Inflammatory macrophage treated with lipopolysaccharide for 4 hours (primary cell): ENCODE measurements around the gene COG7.
A peak's percentile ranks its signal among the peaks of the same experiment; 100 is the strongest.
"Not testable (repeated sequence)": the region's sequence is repeated elsewhere in the genome, so short reads cannot be mapped to it uniquely, and the experiment has no call there.

ENCODE experiments used
- DNase-seq: peaks from one replicate; pipeline ENCODE4 v3.0.0-alpha.2; 2020

COG7 gene

GRCh38 chr16:23452572-23453337 is at the start of gene COG7:
TSS of gene COG7 (minus strand) at chr16:23453189. CDS start at chr16:23452994, 195 bp downstream.
- peak; percentile 89 for DNase-seq

- no peak for DNase-seq
These were observed 49.5 kb upstream of the COG7 start for GRCh38 chr16:23502466-23502865.

- no peak for DNase-seq
These were observed 48.3 kb upstream of the COG7 start for GRCh38 chr16:23501291-23501690.

GRCh38 chr16:23500862-23501225 is 47.9 kb upstream of the COG7 start:
- DNase-seq: peak; percentile 84

GRCh38 chr16:23500212-23500861 is 47.3 kb upstream of the COG7 start:
- no peak for DNase-seq

- DNase-seq: no peak
These were observed 46.8 kb upstream of the COG7 start for GRCh38 chr16:23499801-23500200.

- DNase-seq: no peak
These were observed 45.9 kb upstream of the COG7 start for GRCh38 chr16:23498863-23499262.

GRCh38 chr16:23497543-23497868 is 44.5 kb upstream of the COG7 start:
- no peak for DNase-seq

GRCh38 chr16:23496821-23497542 is 44.0 kb upstream of the COG7 start:
- DNase-seq: peak; percentile 27

GRCh38 chr16:23495671-23496070 is 42.7 kb upstream of the COG7 start:
- no peak for DNase-seq

- DNase-seq: no peak
These were observed 41.2 kb upstream of the COG7 start for GRCh38 chr16:23494188-23494587.

GRCh38 chr16:23491490-23492391 is 38.8 kb upstream of the COG7 start:
- DNase-seq: no peak

GRCh38 chr16:23486480-23486879 is 33.5 kb upstream of the COG7 start:
- no peak for DNase-seq

- DNase-seq: no peak
These were observed 32.9 kb upstream of the COG7 start for GRCh38 chr16:23485841-23486240.

GRCh38 chr16:23485257-23485614 is 32.2 kb upstream of the COG7 start:
- DNase-seq: no peak

- no peak for DNase-seq
These were observed 31.7 kb upstream of the COG7 start for GRCh38 chr16:23484510-23485256.

GRCh38 chr16:23483492-23483891 is 30.5 kb upstream of the COG7 start:
- DNase-seq: not testable (repeated sequence)

- no peak for DNase-seq
These were observed 29.8 kb upstream of the COG7 start for GRCh38 chr16:23482778-23483177.

- no peak for DNase-seq
These were observed 27.3 kb upstream of the COG7 start for GRCh38 chr16:23480257-23480656.

- DNase-seq: no peak
These were observed 26.1 kb upstream of the COG7 start for GRCh38 chr16:23479138-23479537.

- no peak for DNase-seq
These were observed 25.6 kb upstream of the COG7 start for GRCh38 chr16:23478566-23478965.

GRCh38 chr16:23476289-23476688 is 23.3 kb upstream of the COG7 start:
- DNase-seq: no peak
